H1 (cell line): Measurements from ENCODE around the gene NOS1AP. TPM values are rescaled to one million over a fixed set of nuclear protein-coding genes. Genes with fewer than 3 reads are reported as not detected.

Source experiments
- CTCF ChIA-PET: fragments of 300-600 bp; sonication (Branson Sonifier 250); formaldehyde crosslinking; loops from one replicate; lab custom pipeline; 2021; ENCODE audit not compliant: partially characterized antibody; lab: Charles Lee
- POLR2A ChIA-PET: fragments of 300-600 bp; sonication (Branson Sonifier 250); formaldehyde crosslinking; loops from one replicate; lab custom pipeline; 2021; ENCODE audit warnings: inconsistent platforms; ENCODE audit not compliant: partially characterized antibody; lab: Charles Lee
- DNase-seq, 2 experiments: peaks; one replicate each; pipeline versions ENCODE4 v3.0.0 to v3.0.0-alpha.2; 2010 to 2022; ENCODE audit warnings: low spot score in 2 of 2, low read depth in 1 of 2, mixed read lengths in 1 of 2
- FAIRE-seq: peaks from 2 replicates; lab custom pipeline; 2011; peaks lifted over from hg19 to GRCh38; lab: Jason Lieb, UNC
- H2AFZ ChIP-seq: 2 replicates; pipeline ENCODE4 v1.8.1; 2012; ENCODE audit warnings: low read length, inconsistent platforms
- H2AK5ac ChIP-seq: 2 replicates; pipeline ENCODE4 v1.6.1; 2013; ENCODE audit warnings: low read depth, low read length
- H2BK120ac ChIP-seq: replicated peaks from 2 replicates; pipeline ENCODE3; 2013; ENCODE audit warnings: low read depth, low read length, inconsistent platforms
- H2BK12ac ChIP-seq: 2 replicates; pipeline ENCODE4 v1.6.1; 2013; ENCODE audit warnings: low read depth, low read length
- H2BK15ac ChIP-seq: 2 replicates; pipeline ENCODE4 v1.6.1; 2013; ENCODE audit warnings: low read length
- H2BK20ac ChIP-seq: 2 replicates; pipeline ENCODE4 v1.6.1; 2013; ENCODE audit warnings: low read length
- H2BK5ac ChIP-seq: 2 replicates; pipeline ENCODE4 v1.6.1; 2013; ENCODE audit warnings: low read depth, low read length
- H3K14ac ChIP-seq: 2 replicates; pipeline ENCODE4 v1.6.1; 2013; ENCODE audit warnings: inconsistent platforms; ENCODE audit not compliant: insufficient read length
- H3K18ac ChIP-seq: 2 replicates; pipeline ENCODE4 v1.6.1; 2013; ENCODE audit warnings: low read length; ENCODE audit errors: extremely low read depth
- H3K23ac ChIP-seq: 2 replicates; pipeline ENCODE4 v1.6.1; 2013; ENCODE audit warnings: inconsistent platforms; ENCODE audit not compliant: insufficient read length
- H3K23me2 ChIP-seq: 2 replicates; pipeline ENCODE4 v1.6.1; 2013; ENCODE audit warnings: low read depth, low read length
- H3K27ac ChIP-seq: 2 replicates; pipeline ENCODE4 v1.6.1; 2011; ENCODE audit warnings: low read depth, low read length, inconsistent platforms
- H3K27me3 ChIP-seq, 4 experiments: replicated peaks in 1 of 4; 1 replicate in 1 of 4; 2 replicates in 3 of 4; pipeline versions ENCODE4 v1.6.1 to v1.8.1; 2011 to 2013; ENCODE audit warnings: low read length in 3 of 4, mild to moderate bottlenecking in 3 of 4, inconsistent platforms in 2 of 4, mixed read lengths in 2 of 4, moderate library complexity in 1 of 4; ENCODE audit not compliant: control insufficient read depth in 3 of 4, insufficient read depth in 3 of 4; ENCODE audit errors: extremely low read depth in 1 of 4
- H3K36me3 ChIP-seq, 4 experiments: 2 replicates each; pipeline versions ENCODE4 v1.6.1 to v1.8.1; 2011 to 2013; ENCODE audit warnings: mild to moderate bottlenecking in 4 of 4, low read length in 3 of 4, moderate library complexity in 2 of 4, control low read depth in 1 of 4, inconsistent platforms in 1 of 4; ENCODE audit not compliant: insufficient read depth in 4 of 4, control insufficient read depth in 2 of 4
- H3K4ac ChIP-seq: replicated peaks from 2 replicates; pipeline ENCODE3; 2013; ENCODE audit warnings: low read length, low read depth, mixed read lengths, inconsistent platforms; ENCODE audit not compliant: insufficient read length
- H3K4me1 ChIP-seq, 4 experiments: replicated peaks in 1 of 4; 1 replicate in 1 of 4; 2 replicates in 3 of 4; pipeline versions ENCODE4 v1.6.1 to v1.8.1; 2011 to 2013; ENCODE audit warnings: low read length in 3 of 4, inconsistent platforms in 2 of 4, mixed read lengths in 1 of 4; ENCODE audit not compliant: insufficient read depth in 4 of 4, control insufficient read depth in 3 of 4
- H3K4me2 ChIP-seq, 2 experiments: 2 replicates each; pipeline versions ENCODE4 v1.6.1 to v1.8.1; 2011 to 2013; ENCODE audit warnings: low read depth in 2 of 2, low read length in 2 of 2, control low read depth in 1 of 2, inconsistent platforms in 1 of 2, mild to moderate bottlenecking in 1 of 2; ENCODE audit not compliant: insufficient read depth in 1 of 2
- H3K4me3 ChIP-seq, 4 experiments: fragments of 200-600, 300-600 bp in 1 of 4; sonication (generic), shearing (Covaris generic), sonication (Bioruptor Twin) in 1 of 4; 2 replicates each; pipeline versions ENCODE4 v1.5.1 to v1.8.1; 2011 to 2016; ENCODE audit warnings: low read length in 4 of 4, low read depth in 3 of 4, control low read depth in 2 of 4, inconsistent platforms in 2 of 4, mild to moderate bottlenecking in 2 of 4, mixed read lengths in 1 of 4, moderate library complexity in 1 of 4; ENCODE audit not compliant: insufficient read depth in 2 of 4; ENCODE audit errors: extremely low read depth in 1 of 4
- H3K56ac ChIP-seq: replicated peaks from 2 replicates; pipeline ENCODE3; 2013; ENCODE audit warnings: low read depth, mild to moderate bottlenecking, mixed read lengths, low read length, inconsistent platforms; ENCODE audit not compliant: insufficient read length
- H3K79me1 ChIP-seq: 2 replicates; pipeline ENCODE4 v1.6.1; 2013; ENCODE audit warnings: low read depth, low read length, control low read depth
- H3K79me2 ChIP-seq, 2 experiments: 2 replicates each; pipeline versions ENCODE4 v1.6.1 to v1.8.1; 2012 to 2013; ENCODE audit warnings: low read length in 2 of 2, mild to moderate bottlenecking in 2 of 2, inconsistent platforms in 1 of 2; ENCODE audit not compliant: insufficient read depth in 2 of 2, control insufficient read depth in 1 of 2
- H3K9ac ChIP-seq, 4 experiments: replicated peaks in 1 of 4; 1 replicate in 1 of 4; 2 replicates in 3 of 4; pipeline versions ENCODE4 v1.6.1 to v1.8.1; 2011 to 2013; ENCODE audit warnings: low read depth in 3 of 4, low read length in 3 of 4, control low read depth in 2 of 4, mild to moderate bottlenecking in 2 of 4, moderate library complexity in 2 of 4, inconsistent platforms in 1 of 4; ENCODE audit errors: extremely low read depth in 1 of 4
- H3K9me3 ChIP-seq, 2 experiments: 2 replicates each; pipeline versions ENCODE4 v1.6.1 to v1.8.1; 2012 to 2013; ENCODE audit warnings: mild to moderate bottlenecking in 2 of 2, moderate library complexity in 2 of 2, control low read depth in 1 of 2, inconsistent platforms in 1 of 2, low read depth in 1 of 2, low read length in 1 of 2, mixed read lengths in 1 of 2; ENCODE audit not compliant: insufficient read depth in 2 of 2
- H4K20me1 ChIP-seq, 2 experiments: replicated peaks in 1 of 2; 2 replicates each; pipeline versions ENCODE3 to v1.8.1; 2011 to 2013; ENCODE audit warnings: inconsistent platforms in 2 of 2, low read length in 2 of 2, mild to moderate bottlenecking in 1 of 2; ENCODE audit not compliant: insufficient read depth in 2 of 2, control insufficient read depth in 1 of 2
- H4K5ac ChIP-seq: 2 replicates; pipeline ENCODE4 v1.6.1; 2013; ENCODE audit warnings: low read length, low read depth, mixed read lengths, inconsistent platforms; ENCODE audit not compliant: insufficient read length
- H4K8ac ChIP-seq: 2 replicates; pipeline ENCODE4 v1.8.0; 2013; ENCODE audit warnings: mild to moderate bottlenecking, moderate library complexity, low read length, inconsistent platforms; ENCODE audit not compliant: insufficient read depth; ENCODE audit errors: extremely low read depth
- H4K91ac ChIP-seq: replicated peaks from 2 replicates; pipeline ENCODE3; 2013; ENCODE audit warnings: low read length, mixed read lengths, inconsistent platforms; ENCODE audit not compliant: insufficient read length
- CEBPB ChIP-seq: IDR thresholded peaks from 2 replicates; pipeline ENCODE4 v1.6.1; 2012; ENCODE audit warnings: low read depth, low read length
- KDM5A ChIP-seq: fragments of 200-600 bp; IDR thresholded peaks from 2 replicates; pipeline ENCODE4 v1.7.1; 2012; ENCODE audit warnings: mild to moderate bottlenecking, low read length, inconsistent platforms, mixed read lengths
- SIRT6 ChIP-seq: IDR thresholded peaks from one replicate; pipeline ENCODE4 v1.7.1; 2012; ENCODE audit warnings: low read length, inconsistent platforms
- WGBS, 2 experiments: shearing (Covaris generic) in 1 of 2; methylation state at CpG; one replicate each; pipeline versions ENCODE4 v1.1.6 to v1.1.7; 2013 to 2015; ENCODE audit warnings: low lambda C conversion rate in 2 of 2, mixed read lengths in 2 of 2, inconsistent platforms in 1 of 2, low coverage in 1 of 2, missing lambda C conversion rate in 1 of 2; ENCODE audit not compliant: insufficient replicate concordance in 2 of 2, insufficient coverage in 1 of 2, insufficient read length in 1 of 2; ENCODE audit errors: extremely low coverage in 1 of 2, missing lambda C conversion rate in 1 of 2; 5-methylcytosine and 5-hydroxymethylcytosine counted together
- polyA plus RNA-seq, 7 experiments: library from polyadenylated mRNA; depleted of rRNA in 3 of 7; stranded (reverse) in 5 of 7; unstranded in 2 of 7; fragments of >200 nt in 5 of 7; fragments of 200-250 nt in 2 of 7; gene quantifications; 1 replicate in 5 of 7; 2 replicates in 1 of 7; 4 replicates in 1 of 7; pipeline versions ENCODE4 v1.2.1 to v1.2.3, GENCODE V29; 2011 to 2013; ENCODE audit warnings: missing spikeins in 2 of 7, mixed read lengths in 2 of 7
- total RNA-seq: library from RNA; stranded (reverse); fragmentation: NEBNext Ultra II Directional; extraction: Animal tissue kit (Norgen Biotek cat#: 25700); gene quantifications from 2 replicates; pipeline ENCODE4 v1.2.1, GENCODE V29; 2021

NOS1AP gene
- total and polyA plus RNA-seq, 2 of the 8 experiments (the other 6 are each of a cell fraction or from before 2014, with no cell fraction given), result 2.4 to 12.1 TPM

DNA sequence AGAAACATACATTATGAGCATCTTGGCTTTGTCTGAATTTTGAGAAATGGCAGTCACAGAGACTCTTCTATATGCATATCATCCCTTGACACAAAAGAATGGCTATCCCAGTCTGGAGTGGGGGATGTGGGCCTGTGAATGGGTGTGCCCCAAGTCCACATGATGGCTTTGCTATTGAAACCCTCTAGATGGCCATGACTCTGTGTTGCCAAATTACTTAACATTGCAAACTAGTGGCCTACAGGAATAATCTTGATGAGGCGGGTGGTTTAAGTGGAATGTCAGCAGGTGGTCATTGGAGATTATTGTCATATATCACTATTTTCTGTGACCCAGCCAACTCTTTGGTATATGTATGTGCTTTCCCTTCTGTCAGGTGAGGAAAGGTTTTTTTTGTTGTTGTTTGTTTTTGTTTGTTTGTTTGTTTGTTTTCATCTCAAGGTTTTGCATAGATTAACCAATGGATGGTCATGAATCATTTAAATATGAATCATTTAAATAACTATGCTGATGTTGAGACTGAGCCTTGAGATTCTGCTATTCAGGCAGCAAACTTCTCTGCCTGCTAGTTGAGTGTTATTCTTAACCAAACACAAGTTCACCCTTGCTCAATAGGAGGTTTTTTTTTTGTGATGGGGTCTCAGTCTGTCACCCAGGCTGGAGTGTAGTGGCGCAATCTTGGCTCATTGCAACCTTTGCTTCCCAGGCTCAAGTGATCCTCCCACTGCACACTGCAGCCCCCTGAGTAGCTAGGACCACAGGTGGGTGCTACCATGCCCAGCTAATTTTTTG is 103.0 kb downstream of the NOS1AP start:
- 74% methylated on average over 2 of the region's 2 CpGs; no CpG with 5 or more reads in 1 of the 2 experiments for WGBS, 2 experiments

More for the DNA sequence above, 103.0 kb downstream of the NOS1AP start:
- no peak overlapping the region for H3K23ac ChIP-seq
- peaks cover 0 to 32% of the 10 kb centered on the region in 2 experiments; a peak in 2 of 4 replicates for H3K79me2 ChIP-seq
- no peak overlapping the region for H2BK12ac ChIP-seq
- H3K23me2 ChIP-seq, result no peaks in the 10 kb centered on the region
- peaks cover 3 to 25% (median 14%) of the 10 kb centered on the region in 4 experiments for H3K4me1 ChIP-seq
- no peak overlapping the region for H2BK120ac ChIP-seq
- no peak overlapping the region for H3K27ac ChIP-seq
- no peak overlapping the region for H3K4ac ChIP-seq
- H4K8ac ChIP-seq, result no peak overlapping the region
- no peak for TF ChIP-seq SIRT6
- TF ChIP-seq KDM5A, result no peak
- TF ChIP-seq CEBPB, result peak; percentile 63
- no peaks in the 10 kb centered on the region for H3K36me3 ChIP-seq
- H2AK5ac ChIP-seq, result no peak overlapping the region
- DNase-seq, result no peak
- H3K56ac ChIP-seq, result no peak overlapping the region
- H2BK20ac ChIP-seq, result no peak overlapping the region
- H4K91ac ChIP-seq, result no peak overlapping the region
- no peak overlapping the region for H2BK5ac ChIP-seq
- no peak overlapping the region for H2BK15ac ChIP-seq
- no peak overlapping the region for H4K5ac ChIP-seq
- H2AFZ ChIP-seq, result no peak overlapping the region
- no peak overlapping the region for H3K9ac ChIP-seq
- H3K14ac ChIP-seq, result no peak overlapping the region
- FAIRE-seq, result no peak
- H3K4me3 ChIP-seq, result no peak overlapping the region
- H3K18ac ChIP-seq, result no peak overlapping the region
- CTCF ChIA-PET, result no interaction called here
- H3K27me3 ChIP-seq, result no peaks in the 10 kb centered on the region
- POLR2A ChIA-PET, result no interaction called here
- no peaks in the 10 kb centered on the region for H3K9me3 ChIP-seq
- H4K20me1 ChIP-seq, result peaks cover 0 to 2% of the 10 kb centered on the region in 2 experiments
- H3K79me1 ChIP-seq, result peaks cover 6% of the 10 kb centered on the region
- H3K4me2 ChIP-seq, result peak overlapping the region in 1 of 2 experiments; percentile 27; a peak in 2 of 4 replicates
